Activated CD8-positive, alpha-beta T cell treated with anti-CD3 and anti-CD28 coated beads for 36 hours (primary cell): Measurements from ENCODE around the gene ST8SIA2. TPM values are rescaled to one million over a fixed set of nuclear protein-coding genes. Genes with fewer than 3 reads are reported as not detected.

Experiments
- ATAC-seq: fragments of 200-7000 bp; cut with Tn5 transposase; one replicate; pipeline ENCODE4 v1.10.0; 2021; ENCODE audit warnings: mild to moderate bottlenecking, moderate library complexity
- CTCF ChIA-PET: fragments of 350-600 bp; sonication (Branson Sonifier 250); formaldehyde crosslinking; loops from one replicate; lab custom pipeline; 2021; ENCODE audit warnings: antibody characterized with exemption; lab: Charles Lee
- POLR2A ChIA-PET: fragments of 350-600 bp; sonication (Branson Sonifier 250); formaldehyde crosslinking; loops from one replicate; lab custom pipeline; 2021; ENCODE audit warnings: antibody characterized with exemption; lab: Charles Lee
- DNase-seq: peaks from one replicate; pipeline ENCODE4 v3.0.0-alpha.2; 2020
- H3K27ac Mint-ChIP-seq: one replicate; pipeline ENCODE4 v1.8.0; 2021; ENCODE audit warnings: mild to moderate bottlenecking, mixed read lengths
- H3K27me3 Mint-ChIP-seq: one replicate; pipeline ENCODE4 v1.8.0; 2021; ENCODE audit warnings: mixed read lengths
- H3K36me3 Mint-ChIP-seq: one replicate; pipeline ENCODE4 v1.8.0; 2021; ENCODE audit warnings: low read depth, mixed read lengths
- H3K4me1 Mint-ChIP-seq: one replicate; pipeline ENCODE4 v1.8.0; 2021; ENCODE audit warnings: low read depth, mixed read lengths
- H3K4me3 Mint-ChIP-seq: one replicate; pipeline ENCODE4 v1.8.0; 2021; ENCODE audit warnings: mild to moderate bottlenecking, moderate library complexity, mixed read lengths
- H3K9me3 Mint-ChIP-seq: one replicate; pipeline ENCODE4 v1.8.0; 2021; ENCODE audit warnings: mixed read lengths
- intact Hi-C: fragments of 100-400 bp; cut with micrococcal nuclease; formaldehyde crosslinking; loops from one replicate; pipeline ENCODE4 v1.10.0; 2022
- total RNA-seq, 2 experiments: library from RNA; stranded (reverse); gene quantifications; one replicate each; pipeline ENCODE4 v1.2.3, GENCODE V29; 2021
- TF ChIP-seq, protein P1 (sequence below): fragments of 200-600 bp; IDR thresholded peaks from one replicate; pipeline ENCODE4 v1.8.0; 2022; ENCODE audit warnings: antibody characterized with exemption, mild to moderate bottlenecking

Gene ST8SIA2
- total RNA-seq, 2 experiments from 2014 or later = not detected

DNA sequence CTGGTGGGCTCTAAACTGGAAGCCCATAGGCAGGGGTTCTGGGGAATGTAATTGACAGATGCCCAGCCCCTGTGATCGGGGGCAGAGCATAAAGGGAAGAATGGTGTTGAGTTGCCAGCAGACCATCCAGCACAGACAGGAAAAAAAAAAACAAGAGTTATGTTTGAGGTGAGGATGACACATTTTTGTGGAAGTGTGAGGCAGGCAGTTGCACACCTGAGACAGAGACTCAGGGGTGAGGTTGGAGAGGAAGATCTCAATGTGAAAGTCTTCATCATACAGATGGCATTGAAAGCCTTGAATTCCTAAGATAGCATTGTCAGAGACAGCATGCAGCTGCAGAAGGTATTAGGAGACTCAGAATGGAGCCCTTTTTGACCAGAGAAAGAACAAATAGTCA is 18.6 kb upstream of the ST8SIA2 start:
- intact Hi-C loops = no loop called here
- ATAC-seq = no peak
- CTCF ChIA-PET = no interaction called here
- Mint-ChIP-seq H3K27me3 (peaks cover 12% of the 10 kb centered on the region), H3K36me3 (no peaks in the 10 kb centered on the region), H3K27ac (no peak overlapping the region), H3K4me3 (no peak overlapping the region), H3K9me3 (peaks cover 2% of the 10 kb centered on the region), H3K4me1 (no peaks in the 10 kb centered on the region)
- no peak for DNase-seq
- POLR2A ChIA-PET = no interaction called here
- TF ChIP-seq, protein P1, sequence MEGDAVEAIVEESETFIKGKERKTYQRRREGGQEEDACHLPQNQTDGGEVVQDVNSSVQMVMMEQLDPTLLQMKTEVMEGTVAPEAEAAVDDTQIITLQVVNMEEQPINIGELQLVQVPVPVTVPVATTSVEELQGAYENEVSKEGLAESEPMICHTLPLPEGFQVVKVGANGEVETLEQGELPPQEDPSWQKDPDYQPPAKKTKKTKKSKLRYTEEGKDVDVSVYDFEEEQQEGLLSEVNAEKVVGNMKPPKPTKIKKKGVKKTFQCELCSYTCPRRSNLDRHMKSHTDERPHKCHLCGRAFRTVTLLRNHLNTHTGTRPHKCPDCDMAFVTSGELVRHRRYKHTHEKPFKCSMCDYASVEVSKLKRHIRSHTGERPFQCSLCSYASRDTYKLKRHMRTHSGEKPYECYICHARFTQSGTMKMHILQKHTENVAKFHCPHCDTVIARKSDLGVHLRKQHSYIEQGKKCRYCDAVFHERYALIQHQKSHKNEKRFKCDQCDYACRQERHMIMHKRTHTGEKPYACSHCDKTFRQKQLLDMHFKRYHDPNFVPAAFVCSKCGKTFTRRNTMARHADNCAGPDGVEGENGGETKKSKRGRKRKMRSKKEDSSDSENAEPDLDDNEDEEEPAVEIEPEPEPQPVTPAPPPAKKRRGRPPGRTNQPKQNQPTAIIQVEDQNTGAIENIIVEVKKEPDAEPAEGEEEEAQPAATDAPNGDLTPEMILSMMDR = no peak

DNA sequence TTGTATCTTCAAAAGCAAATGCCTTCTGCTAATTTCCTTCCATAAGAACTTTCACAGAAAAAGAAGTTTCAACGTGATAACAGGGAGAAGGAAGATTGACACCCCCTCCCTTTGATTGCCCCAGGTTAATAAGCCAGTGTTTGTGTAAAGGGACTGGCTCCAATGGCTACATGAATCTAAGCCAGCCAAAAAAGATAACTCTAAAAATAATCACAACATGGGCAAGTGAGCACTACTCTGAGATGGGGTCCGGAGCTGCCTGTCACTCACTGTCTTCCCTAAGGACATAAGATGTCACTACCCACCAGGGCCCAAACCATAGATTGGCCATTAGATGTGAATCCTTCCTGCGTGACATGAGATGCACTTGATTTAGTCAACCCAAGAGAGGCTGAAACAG is 17.6 kb upstream of the ST8SIA2 start:
- intact Hi-C loops = no loop called here
- Mint-ChIP-seq H3K4me1 (no peaks in the 10 kb centered on the region), H3K27ac (no peak overlapping the region), H3K9me3 (peaks cover 2% of the 10 kb centered on the region), H3K4me3 (no peak overlapping the region), H3K27me3 (peaks cover 12% of the 10 kb centered on the region), H3K36me3 (no peaks in the 10 kb centered on the region)
- TF ChIP-seq, protein P1 = no peak
- ATAC-seq (no peak), DNase-seq (no peak)
- POLR2A ChIA-PET = no interaction called here
- CTCF ChIA-PET = no interaction called here

DNA sequence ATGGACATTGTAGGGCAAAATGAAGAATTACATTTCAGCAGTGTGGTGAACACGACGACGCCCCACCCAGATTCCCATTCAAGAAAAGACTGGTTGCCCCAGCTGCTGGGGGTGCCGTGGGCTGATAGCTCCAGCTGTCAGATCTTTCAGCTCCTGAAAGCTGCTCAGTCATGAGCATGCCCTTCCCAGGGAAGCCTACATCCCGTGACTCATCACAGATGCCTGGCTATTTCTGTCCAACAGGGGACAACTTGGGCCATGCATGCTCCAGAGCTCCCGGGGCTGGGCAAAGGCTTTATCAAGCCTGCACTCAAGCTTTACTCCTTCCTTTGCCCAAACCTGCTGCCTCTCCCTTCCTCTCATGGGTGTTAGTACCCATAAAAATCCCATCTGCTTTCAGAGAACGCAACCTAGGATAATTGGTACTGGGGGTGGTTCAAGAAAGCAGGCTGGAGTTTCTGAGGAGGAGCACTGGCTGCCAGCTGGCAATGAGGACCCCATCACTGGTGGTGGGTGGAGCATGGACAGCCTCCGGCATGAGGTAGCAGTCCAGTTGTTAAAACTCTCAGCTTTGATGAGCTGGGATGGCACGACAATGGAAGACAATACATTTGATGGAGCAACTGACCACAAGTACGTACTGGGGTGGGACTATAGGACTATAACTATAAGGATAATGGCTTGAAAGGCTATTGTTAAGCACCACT is 16.4 kb upstream of the ST8SIA2 start:
- ChIA-PET POLR2A (no interaction called here), CTCF (no interaction called here)
- intact Hi-C loops = no loop called here
- Mint-ChIP-seq H3K36me3 (no peaks in the 10 kb centered on the region), H3K27ac (no peak overlapping the region), H3K27me3 (peaks cover 12% of the 10 kb centered on the region), H3K4me3 (no peak overlapping the region), H3K4me1 (no peaks in the 10 kb centered on the region), H3K9me3 (peaks cover 2% of the 10 kb centered on the region)
- DNase-seq = no peak
- no peak for ATAC-seq
- TF ChIP-seq, protein P1 = no peak

DNA sequence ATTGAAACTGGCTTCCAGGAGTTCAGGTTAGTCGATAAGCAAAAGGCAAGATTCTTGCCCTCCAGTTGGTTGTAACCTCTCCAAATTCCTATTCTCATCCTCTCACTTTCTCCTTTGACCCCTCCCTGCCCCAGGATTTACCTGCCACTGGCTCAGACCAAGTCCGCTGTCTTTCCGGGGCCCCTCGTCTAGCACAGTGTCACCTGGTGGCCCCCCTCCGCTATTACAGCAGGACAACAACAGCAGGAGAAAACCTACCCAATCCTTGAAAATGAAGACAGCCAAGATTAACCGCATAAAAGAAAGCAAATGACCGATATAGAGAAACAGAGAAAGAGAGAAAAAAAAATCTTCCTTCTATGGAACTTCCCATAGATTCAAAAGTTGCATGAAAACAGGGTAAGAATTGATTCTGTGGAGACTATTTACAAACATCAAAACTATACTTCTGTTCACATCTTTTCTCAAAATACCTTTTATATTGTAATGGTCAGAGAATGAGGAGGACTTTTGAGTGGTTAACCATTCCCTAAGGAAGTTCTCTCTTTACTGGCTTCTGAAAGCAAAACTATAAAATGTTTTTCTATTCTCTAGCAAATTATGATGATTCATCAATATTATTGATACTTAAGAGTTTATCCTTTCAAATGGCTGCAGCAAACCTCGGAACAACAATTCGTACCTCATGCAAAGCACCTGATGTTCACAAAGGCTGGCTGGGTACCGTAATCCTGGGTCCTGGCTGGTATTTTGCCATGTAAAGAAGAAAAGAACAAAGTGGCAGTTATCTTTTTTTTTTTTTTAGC is 10.0 kb upstream of the ST8SIA2 start:
- H3K36me3 Mint-ChIP-seq = no peaks in the 10 kb centered on the region
- peaks cover 5% of the 10 kb centered on the region for H3K27me3 Mint-ChIP-seq
- intact Hi-C loops = loop anchor here (5.0 kb wide), 1 partner anchor 286 kb away; no protein-coding TSS in a partner anchor
- peak; percentile 56 for DNase-seq
- H3K27ac Mint-ChIP-seq = no peak overlapping the region
- ChIA-PET POLR2A (no interaction called here), CTCF (interaction anchor here (1.4 kb wide), 4 partner anchors 23 to 331 kb away, joined by 3 to 5 read pairs (median 3); no protein-coding TSS in a partner anchor)
- TF ChIP-seq, protein P1 = peak; percentile 73
- peaks cover 2% of the 10 kb centered on the region for H3K9me3 Mint-ChIP-seq
- no peak overlapping the region for H3K4me3 Mint-ChIP-seq
- H3K4me1 Mint-ChIP-seq = no peaks in the 10 kb centered on the region
- ATAC-seq = peak; percentile 42

DNA sequence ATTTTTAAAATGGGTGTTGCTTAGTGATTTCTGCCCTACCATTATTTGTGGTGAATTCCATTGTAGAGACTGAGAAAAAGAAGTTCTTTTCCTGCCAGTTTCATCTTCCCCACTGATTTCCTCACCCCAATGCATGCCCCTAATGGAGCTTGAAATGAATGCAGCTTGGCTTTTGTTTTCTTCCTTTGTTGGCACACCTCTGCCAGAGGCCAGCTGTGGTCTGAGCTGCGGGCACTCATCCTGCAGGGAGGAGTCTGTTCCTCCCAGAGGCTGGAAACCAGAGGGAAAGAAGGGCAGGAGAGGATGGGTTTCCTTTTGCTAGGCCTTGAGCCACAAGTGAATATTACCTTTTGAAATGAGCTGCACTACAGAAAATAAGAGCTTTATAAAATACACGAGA is 9.3 kb upstream of the ST8SIA2 start:
- intact Hi-C loops = loop anchor here (5.0 kb wide), 1 partner anchor 287 kb away; no protein-coding TSS in a partner anchor
- CTCF ChIA-PET = interaction anchor here (1.4 kb wide), 4 partner anchors 23 to 330 kb away, joined by 3 to 5 read pairs (median 3); no protein-coding TSS in a partner anchor
- Mint-ChIP-seq H3K4me1 (no peaks in the 10 kb centered on the region), H3K36me3 (no peaks in the 10 kb centered on the region), H3K27ac (no peak overlapping the region), H3K9me3 (peaks cover 2% of the 10 kb centered on the region), H3K27me3 (peaks cover 5% of the 10 kb centered on the region), H3K4me3 (no peak overlapping the region)
- DNase-seq = no peak
- ATAC-seq = no peak
- POLR2A ChIA-PET = no interaction called here
- TF ChIP-seq, protein P1 = no peak
